GM18526 (cell line): Measurements from ENCODE around the gene VKORC1.

Experiments
- POLR2A ChIP-seq: IDR thresholded peaks from 3 replicates; pipeline ENCODE4 v1.6.1; 2011; ENCODE audit not compliant: insufficient read length; ENCODE audit errors: extremely low read depth

VKORC1 gene

GRCh38 chr16:31093132-31093703 lies 1.4 kb downstream of the VKORC1 start:
- TF ChIP-seq POLR2A, result no peak

DNA sequence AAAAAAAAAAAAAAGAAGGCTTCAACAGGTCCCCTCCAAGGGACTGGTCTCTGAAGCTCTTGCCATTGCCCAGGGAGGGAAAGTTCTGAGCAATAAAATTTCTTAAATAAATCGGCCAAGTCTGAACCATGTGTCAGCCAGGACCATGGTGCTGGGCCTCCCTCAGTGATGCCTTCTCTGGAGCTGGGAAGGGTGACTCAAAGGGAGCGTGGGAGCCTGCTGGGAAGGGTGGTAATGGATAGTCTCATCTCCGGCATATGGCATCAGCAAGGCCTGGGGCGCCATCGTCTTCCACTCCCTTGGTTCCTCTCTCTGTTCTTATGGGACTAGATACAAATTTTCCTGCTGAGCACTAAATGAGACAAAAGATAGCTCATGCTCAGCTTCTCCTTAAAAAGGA lies 2.3 kb downstream of the VKORC1 start:
- TF ChIP-seq POLR2A, result no peak

- TF ChIP-seq POLR2A, result no peak
Observed at GRCh38 chr16:31090540-31090939, 4.1 kb downstream of the VKORC1 start.

- no peak for TF ChIP-seq POLR2A
Observed at GRCh38 chr16:31089199-31089598, 5.4 kb downstream of the VKORC1 start.

GRCh38 chr16:31088459-31089183 lies 6.0 kb downstream of the VKORC1 start, which contains the start of gene PRSS53:
Gene PRSS53 (minus strand): TSS chr16:31088943. CDS start chr16:31088809, 134 bp downstream.
- TF ChIP-seq POLR2A, result no peak

DNA sequence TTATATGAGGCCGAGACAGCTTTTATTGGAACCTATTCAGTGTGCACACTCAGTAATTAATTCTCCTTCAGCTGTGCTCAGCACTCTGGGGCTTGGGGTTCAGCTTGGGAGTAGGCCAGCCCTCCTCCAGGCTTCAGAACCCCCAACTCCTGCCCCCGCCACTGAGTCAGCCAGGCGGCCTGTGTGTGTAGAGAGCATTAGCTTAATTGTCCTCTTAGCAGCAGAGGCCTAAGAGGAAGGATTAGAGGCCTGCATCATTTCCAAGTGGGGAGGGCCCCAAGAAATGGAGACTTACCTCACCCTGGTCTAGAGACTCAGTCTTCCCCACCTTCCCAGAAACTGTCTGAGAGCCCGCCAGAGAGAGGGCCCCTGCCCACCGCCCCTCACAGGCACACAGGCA lies 6.6 kb downstream of the VKORC1 start:
- TF ChIP-seq POLR2A, result no peak

DNA sequence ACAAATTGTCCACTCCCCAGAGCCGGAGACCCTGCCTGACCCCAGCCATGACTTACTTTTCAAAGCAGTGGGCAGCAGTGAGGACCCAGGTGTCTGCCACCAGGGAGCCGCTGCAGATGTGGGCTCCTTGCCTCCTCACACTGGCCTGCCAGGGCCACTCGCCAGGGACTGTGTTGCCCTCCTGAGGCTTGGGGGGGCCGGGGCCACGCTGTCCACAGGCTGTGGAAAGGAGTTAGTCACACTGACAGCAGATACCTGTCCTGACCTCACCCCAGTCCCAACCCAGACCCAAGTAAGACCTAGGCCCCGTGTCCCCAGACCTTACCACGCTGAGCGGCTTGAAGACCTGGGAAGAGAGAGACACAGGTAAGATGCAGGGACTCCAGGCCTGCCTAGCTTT lies 7.1 kb downstream of the VKORC1 start:
- no peak for TF ChIP-seq POLR2A

- no peak for TF ChIP-seq POLR2A
Observed at GRCh38 chr16:31086629-31086906, 8.0 kb downstream of the VKORC1 start.

GRCh38 chr16:31085873-31086628 lies 8.5 kb downstream of the VKORC1 start:
- TF ChIP-seq POLR2A, result no peak

- TF ChIP-seq POLR2A, result no peak
Observed at GRCh38 chr16:31085411-31085810, 9.2 kb downstream of the VKORC1 start.

DNA sequence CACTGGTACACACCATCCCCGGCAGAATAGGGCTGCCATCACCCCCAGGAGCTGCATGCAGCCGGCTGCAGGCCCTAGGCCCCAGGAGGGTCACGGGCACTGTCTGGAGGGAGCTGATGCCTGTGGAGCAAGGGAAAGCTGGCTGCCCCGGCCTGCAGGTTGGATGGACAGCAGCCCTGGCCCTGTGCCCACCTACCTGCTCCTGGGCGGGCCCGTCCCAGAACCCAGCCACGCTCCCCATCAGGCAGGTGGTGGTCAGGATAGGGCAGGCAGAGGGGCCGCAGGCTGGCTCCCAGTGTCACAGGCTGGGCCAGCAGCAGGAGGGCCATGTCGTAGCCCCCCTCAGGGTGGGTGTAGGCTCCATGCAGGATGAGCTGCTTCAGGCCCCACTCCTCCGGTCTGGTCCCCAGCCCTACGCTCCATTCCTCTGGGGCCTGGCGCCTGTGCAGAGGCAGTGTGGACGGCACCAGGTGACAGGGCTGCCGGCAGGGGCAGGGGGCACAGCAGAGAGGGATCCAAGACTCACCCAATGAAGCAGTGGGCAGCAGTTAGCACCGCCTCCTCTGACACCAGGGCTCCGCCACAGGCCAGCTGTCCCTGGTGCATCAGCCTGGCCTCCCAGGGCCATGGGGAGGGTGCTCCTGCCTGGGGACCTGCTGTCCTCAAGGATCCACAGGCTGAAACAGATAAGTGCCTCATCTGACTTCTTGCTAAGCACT lies 9.9 kb downstream of the VKORC1 start:
- no peak for TF ChIP-seq POLR2A

DNA sequence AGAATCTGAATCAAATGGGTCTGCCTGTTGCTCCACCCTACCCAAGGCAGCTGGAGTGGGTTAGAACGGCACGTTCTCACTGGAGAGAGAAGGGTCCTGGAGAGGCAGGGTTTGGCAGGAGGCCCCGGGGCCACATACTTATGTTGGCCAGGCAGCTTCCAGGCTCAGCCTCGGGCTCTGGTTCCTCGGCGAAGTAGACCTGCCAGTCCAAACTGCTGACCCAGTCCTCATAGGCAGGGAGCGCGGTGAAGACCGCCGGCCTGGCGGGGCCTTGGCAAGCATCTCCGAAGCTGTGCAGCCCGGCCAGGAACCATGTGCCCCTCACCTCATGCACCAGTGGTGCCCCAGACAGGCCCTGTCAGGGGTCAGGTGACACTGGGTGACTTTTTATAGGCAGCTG lies 10.6 kb downstream of the VKORC1 start:
- TF ChIP-seq POLR2A, result no peak

DNA sequence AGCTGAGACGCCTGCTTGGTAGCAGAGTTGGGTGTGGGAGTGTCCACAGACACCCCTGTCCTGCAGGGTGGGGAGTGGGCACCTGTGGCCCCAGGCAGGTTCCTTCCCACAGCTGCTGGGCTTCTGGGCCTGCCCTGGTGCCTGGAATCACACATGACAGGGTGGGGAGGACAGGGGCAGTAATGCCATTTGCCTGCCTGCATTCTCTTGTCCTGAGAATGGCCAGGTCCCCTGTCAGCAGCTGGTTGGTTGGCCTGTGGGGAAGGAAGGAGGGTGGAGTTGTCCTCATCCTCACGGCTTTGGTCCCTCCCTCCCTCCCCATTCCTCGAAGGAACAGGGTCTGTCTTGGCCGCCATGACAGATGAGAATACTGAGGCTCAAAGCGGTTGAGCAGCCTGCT lies 11.0 kb downstream of the VKORC1 start:
- no peak for TF ChIP-seq POLR2A

DNA sequence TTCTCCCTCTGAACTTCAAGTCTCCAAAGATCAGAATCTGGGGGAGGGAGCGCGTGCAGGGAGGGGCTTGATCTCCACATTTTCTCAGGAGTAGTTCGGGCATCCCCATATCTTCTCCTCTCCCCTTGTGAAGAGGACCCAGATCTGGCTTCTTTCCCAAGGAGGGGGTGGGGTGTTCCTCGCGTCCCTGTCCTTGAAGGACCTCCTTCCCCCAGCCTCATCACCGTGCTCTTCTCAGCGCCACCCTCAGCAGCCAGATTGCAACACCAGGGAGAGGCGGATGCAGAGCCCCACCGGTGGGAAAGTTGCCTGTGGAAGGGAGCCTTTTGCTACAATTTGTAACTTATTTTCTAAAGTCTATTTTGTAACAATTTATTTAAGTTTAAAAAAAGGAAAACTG lies 11.5 kb downstream of the VKORC1 start:
- TF ChIP-seq POLR2A, result no peak

DNA sequence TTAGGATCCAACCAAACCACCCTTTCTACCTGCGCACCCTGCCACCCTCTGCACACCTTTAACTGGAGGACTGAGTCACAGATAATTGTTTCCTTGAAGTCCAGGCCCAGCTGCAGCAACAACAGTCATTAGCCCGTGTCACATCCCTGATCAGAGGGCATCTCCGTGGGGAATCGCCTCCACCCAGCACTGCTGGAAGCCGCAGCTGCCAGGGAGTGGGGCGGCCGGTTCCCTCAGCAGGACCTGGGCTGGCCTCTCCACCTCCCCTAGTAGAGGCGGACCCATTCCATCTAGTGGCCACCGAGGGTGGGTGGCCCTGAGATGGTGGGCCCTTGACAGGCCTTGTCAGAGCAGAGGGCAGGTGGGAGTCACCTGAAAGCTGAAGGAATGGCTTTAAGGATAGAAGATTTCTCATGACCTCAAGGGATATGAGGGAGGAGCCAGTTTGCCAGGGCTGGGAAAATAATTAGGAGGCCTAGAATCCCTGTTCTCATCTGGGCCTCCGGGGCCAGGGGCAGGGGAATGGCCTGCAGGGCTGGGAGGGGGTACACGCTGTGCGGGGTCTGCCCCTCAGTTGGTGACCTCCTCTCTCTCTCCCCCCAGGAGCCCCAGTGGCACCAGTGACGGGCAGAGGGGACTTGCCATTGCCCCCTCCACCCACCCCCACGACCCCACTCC lies 12.1 kb downstream of the VKORC1 start:
- TF ChIP-seq POLR2A, result no peak
